Measurements from ENCODE around the gene COL27A1. TPM values are rescaled to one million over a fixed set of nuclear protein-coding genes. Genes with fewer than 3 reads are reported as not detected.
"Not testable (repeated sequence)": the region's sequence is repeated elsewhere in the genome, so short reads cannot be mapped to it uniquely, and the experiment has no call there.

Gene COL27A1
- total RNA-seq, 2 donors from 2014 or later, result 8.7 to 54.8 TPM

GRCh38 chr9:114324492-114324891 lies 169.2 kb downstream of the COL27A1 start:
- H3K27me3 ChIP-seq (replicated peaks; ENCODE audit: insufficient read depth), result no peaks in the 10 kb centered on the region
- H3K36me3 ChIP-seq, result no peaks in the 10 kb centered on the region
- no peaks in the 10 kb centered on the region for H3K4me1 ChIP-seq (replicated peaks)
- no peak overlapping the region for H3K27ac ChIP-seq
- no peak overlapping the region for H3K4me3 ChIP-seq
- intact Hi-C loops (cut with DNase I), result no loop called here
- DNase-seq (ENCODE audit: low spot score), result no peak
- no peak for TF ChIP-seq CTCF (IDR thresholded peaks at IDR 0.05)
- TF ChIP-seq POLR2A (IDR thresholded peaks at IDR 0.05), result no peak
- no peak for TF ChIP-seq POLR2AphosphoS5 (IDR thresholded peaks at IDR 0.05)
- H3K9me3 ChIP-seq, result no peaks in the 10 kb centered on the region
- WGBS, result 92% methylated on average over 8 of the region's 8 CpGs

- H3K4me1 ChIP-seq (replicated peaks); DNase-seq (ENCODE audit: low spot score); H3K4me3 ChIP-seq; H3K27me3 ChIP-seq (replicated peaks; ENCODE audit: insufficient read depth); intact Hi-C loops (cut with DNase I); H3K9me3 ChIP-seq; H3K36me3 ChIP-seq; H3K27ac ChIP-seq: not testable (repeated sequence)
- WGBS, result 79% methylated on average over 9 of the region's 9 CpGs
Measured at GRCh38 chr9:114324965-114325364, 169.6 kb downstream of the COL27A1 start.

GRCh38 chr9:114325684-114326254 lies 170.4 kb downstream of the COL27A1 start:
- DNase-seq (ENCODE audit: low spot score); H3K4me1 ChIP-seq (replicated peaks); H3K9me3 ChIP-seq; H3K27ac ChIP-seq; H3K4me3 ChIP-seq; intact Hi-C loops (cut with DNase I); H3K27me3 ChIP-seq (replicated peaks; ENCODE audit: insufficient read depth); H3K36me3 ChIP-seq: not testable (repeated sequence)
- 72% methylated on average over 3 of the region's 3 CpGs for WGBS

GRCh38 chr9:114327749-114328148 lies 172.4 kb downstream of the COL27A1 start:
- H3K4me1 ChIP-seq (replicated peaks), result no peaks in the 10 kb centered on the region
- H3K27ac ChIP-seq, result no peak overlapping the region
- WGBS, result 88% methylated on average over 8 of the region's 8 CpGs
- H3K27me3 ChIP-seq (replicated peaks; ENCODE audit: insufficient read depth), result no peaks in the 10 kb centered on the region
- H3K36me3 ChIP-seq, result no peaks in the 10 kb centered on the region
- DNase-seq (ENCODE audit: low spot score), result no peak
- no peak for TF ChIP-seq CTCF (IDR thresholded peaks at IDR 0.05)
- no peak for TF ChIP-seq POLR2AphosphoS5 (IDR thresholded peaks at IDR 0.05)
- TF ChIP-seq POLR2A (IDR thresholded peaks at IDR 0.05), result no peak
- H3K4me3 ChIP-seq, result no peak overlapping the region
- no peaks in the 10 kb centered on the region for H3K9me3 ChIP-seq
- intact Hi-C loops (cut with DNase I), result no loop called here

- H3K4me3 ChIP-seq; H3K4me1 ChIP-seq (replicated peaks); H3K9me3 ChIP-seq; H3K36me3 ChIP-seq; H3K27ac ChIP-seq; DNase-seq (ENCODE audit: low spot score); H3K27me3 ChIP-seq (replicated peaks; ENCODE audit: insufficient read depth); intact Hi-C loops (cut with DNase I): not testable (repeated sequence)
- WGBS, result 90% methylated on average over 10 of the region's 10 CpGs
Measured at GRCh38 chr9:114328357-114328820, 173.1 kb downstream of the COL27A1 start.

GRCh38 chr9:114328937-114329624 lies 173.7 kb downstream of the COL27A1 start:
- intact Hi-C loops (cut with DNase I); H3K4me3 ChIP-seq; H3K9me3 ChIP-seq; H3K27ac ChIP-seq; H3K27me3 ChIP-seq (replicated peaks; ENCODE audit: insufficient read depth); H3K4me1 ChIP-seq (replicated peaks); DNase-seq (ENCODE audit: low spot score); H3K36me3 ChIP-seq: not testable (repeated sequence)
- WGBS, result 78% methylated on average over 10 of the region's 12 CpGs

- DNase-seq (ENCODE audit: low spot score); intact Hi-C loops (cut with DNase I); H3K27ac ChIP-seq; H3K27me3 ChIP-seq (replicated peaks; ENCODE audit: insufficient read depth); H3K4me3 ChIP-seq; H3K9me3 ChIP-seq; H3K4me1 ChIP-seq (replicated peaks); H3K36me3 ChIP-seq: not testable (repeated sequence)
- WGBS, result 63% methylated on average over 2 of the region's 10 CpGs
Measured at GRCh38 chr9:114329625-114330022, 174.3 kb downstream of the COL27A1 start, which contains the start of gene ORM2. ORM2 (plus strand) TSS chr9:114329869; CDS start chr9:114329905, 36 bp downstream.

Data from prostate gland (tissue), 2 donors.